Activated CD4-positive, alpha-beta T cell treated with anti-CD3 and anti-CD28 coated beads, Interleukin-2, amount 10 ng/mL, durations not matched to agents 7 days and 5 days (primary cell): ENCODE results near the gene PTPN18. TPM values are rescaled to one million over a fixed set of nuclear protein-coding genes. Genes with fewer than 3 reads are reported as not detected.

Experiments used
- CTCF ChIA-PET: fragments of 350-600 bp; sonication (Branson Sonifier 250); formaldehyde crosslinking; loops from one replicate; lab custom pipeline; 2021; ENCODE audit warnings: antibody characterized with exemption; lab: Charles Lee
- POLR2A ChIA-PET: fragments of 350-600 bp; sonication (Branson Sonifier 250); formaldehyde crosslinking; loops from one replicate; lab custom pipeline; 2021; ENCODE audit warnings: antibody characterized with exemption; lab: Charles Lee
- DNase-seq: peaks from one replicate; pipeline ENCODE4 v3.0.0-alpha.2; 2020
- H3K27ac Mint-ChIP-seq: one replicate; pipeline ENCODE4 v1.8.0; 2021; ENCODE audit warnings: mild to moderate bottlenecking, moderate library complexity, mixed read lengths
- H3K27me3 Mint-ChIP-seq: one replicate; pipeline ENCODE4 v1.8.0; 2021; ENCODE audit warnings: mixed read lengths
- H3K36me3 Mint-ChIP-seq: one replicate; pipeline ENCODE4 v1.8.0; 2021; ENCODE audit warnings: low read depth, mixed read lengths
- H3K4me1 Mint-ChIP-seq: one replicate; pipeline ENCODE4 v1.8.0; 2021; ENCODE audit warnings: mixed read lengths
- H3K4me3 Mint-ChIP-seq: one replicate; pipeline ENCODE4 v1.8.0; 2021; ENCODE audit warnings: mild to moderate bottlenecking, moderate library complexity, mixed read lengths
- H3K9me3 Mint-ChIP-seq: one replicate; pipeline ENCODE4 v1.8.0; 2021; ENCODE audit warnings: mixed read lengths
- total RNA-seq, 2 experiments: library from RNA; stranded (reverse); gene quantifications; one replicate each; pipeline ENCODE4 v1.2.3, GENCODE V29; 2021

The PTPN18 gene
- total RNA-seq, 2 experiments from 2014 or later, result 88.2 to 89.2 TPM

DNA sequence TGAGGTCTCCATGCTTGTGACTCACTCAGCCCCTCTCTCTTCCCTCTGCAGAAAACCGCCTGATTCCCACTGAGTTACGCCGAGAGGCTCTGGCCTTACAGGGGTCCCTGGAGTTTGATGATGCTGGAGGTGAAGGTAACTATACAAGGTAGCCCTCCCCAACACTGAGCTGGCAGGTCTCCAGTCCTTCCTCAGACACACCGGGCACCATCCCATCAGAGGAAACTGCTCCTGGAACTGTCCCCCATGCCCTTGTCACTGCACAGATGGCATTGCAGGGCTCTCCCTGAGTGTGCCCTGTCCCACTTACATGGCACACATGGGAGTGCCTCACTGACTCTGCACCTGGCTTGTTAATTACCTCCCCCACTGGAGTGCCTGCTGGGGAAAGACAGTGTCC lies 11.3 kb upstream of the PTPN18 start:
- no peak for DNase-seq
- Mint-ChIP-seq H3K9me3 (no peaks in the 10 kb centered on the region), H3K36me3 (peaks cover 53% of the 10 kb centered on the region), H3K27me3 (no peaks in the 10 kb centered on the region), H3K4me3 (peak overlapping the region; percentile 100), H3K27ac (no peak overlapping the region), H3K4me1 (peaks cover 38% of the 10 kb centered on the region)
- ChIA-PET POLR2A (no interaction called here), CTCF (interaction anchor here (1.0 to 4.5 kb wide), 2 partner anchors 8 to 163 kb away, joined by 3 to 32 read pairs; partner anchors contain the start of gene SMPD4)

DNA sequence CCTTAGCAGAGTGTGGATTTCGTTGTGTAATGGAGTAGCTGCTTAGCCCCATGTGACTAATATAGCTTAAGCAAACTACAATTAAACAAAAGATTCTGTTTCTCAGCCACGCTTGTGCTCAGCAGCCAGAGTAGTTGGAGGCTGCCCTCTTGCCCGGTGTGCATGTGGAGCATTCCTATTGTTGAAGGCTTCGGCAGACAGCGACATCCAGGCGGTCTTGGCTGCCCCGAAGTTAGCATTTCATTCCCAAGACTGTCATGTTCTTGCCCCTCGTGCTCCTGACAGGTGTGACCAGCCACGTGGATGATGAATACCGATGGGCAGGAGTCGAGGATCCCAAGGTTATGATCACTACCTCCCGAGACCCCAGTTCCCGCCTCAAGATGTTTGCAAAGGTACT lies 10.8 kb upstream of the PTPN18 start:
- H3K27me3 Mint-ChIP-seq, result no peaks in the 10 kb centered on the region

DNA sequence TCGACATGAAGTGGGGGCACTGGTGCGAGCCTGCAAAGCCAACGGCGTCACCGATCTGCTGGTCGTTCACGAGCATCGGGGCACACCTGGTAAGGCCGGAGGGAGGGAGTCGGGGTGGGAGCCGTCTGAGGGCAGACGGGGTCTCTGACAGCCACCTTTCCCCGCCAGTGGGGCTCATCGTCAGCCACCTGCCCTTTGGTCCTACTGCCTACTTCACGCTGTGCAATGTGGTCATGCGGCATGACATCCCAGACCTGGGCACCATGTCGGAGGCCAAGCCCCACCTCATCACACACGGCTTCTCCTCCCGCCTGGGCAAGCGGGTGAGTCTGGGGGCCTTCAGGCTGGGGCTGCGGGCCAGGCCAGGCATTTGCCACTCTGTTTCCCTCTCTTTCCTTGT lies 10.2 kb upstream of the PTPN18 start:
- Mint-ChIP-seq H3K27ac (no peak overlapping the region), H3K36me3 (peaks cover 43% of the 10 kb centered on the region), H3K9me3 (no peaks in the 10 kb centered on the region), H3K4me1 (peaks cover 29% of the 10 kb centered on the region), H3K27me3 (no peaks in the 10 kb centered on the region), H3K4me3 (no peak overlapping the region)
- ChIA-PET CTCF (no interaction called here), POLR2A (no interaction called here)
- no peak for DNase-seq

More for the DNA sequence above, 10.8 kb upstream of the PTPN18 start:
- Mint-ChIP-seq H3K36me3 (peaks cover 48% of the 10 kb centered on the region), H3K4me1 (peaks cover 34% of the 10 kb centered on the region), H3K4me3 (no peak overlapping the region), H3K27ac (no peak overlapping the region), H3K9me3 (no peaks in the 10 kb centered on the region)
- POLR2A ChIA-PET, result no interaction called here
- DNase-seq, result no peak
- CTCF ChIA-PET, result no interaction called here

GRCh38 chr2:130346041-130346740 lies 9.7 kb upstream of the PTPN18 start:
- Mint-ChIP-seq H3K4me3 (no peak overlapping the region), H3K9me3 (no peaks in the 10 kb centered on the region), H3K27me3 (no peaks in the 10 kb centered on the region), H3K36me3 (peaks cover 43% of the 10 kb centered on the region), H3K27ac (no peak overlapping the region), H3K4me1 (peaks cover 25% of the 10 kb centered on the region)
- POLR2A ChIA-PET, result no interaction called here
- DNase-seq, result no peak
- CTCF ChIA-PET, result interaction anchor here (2.1 kb wide), 1 partner anchor 23 kb away, joined by 4 read pairs; no protein-coding TSS in a partner anchor

DNA sequence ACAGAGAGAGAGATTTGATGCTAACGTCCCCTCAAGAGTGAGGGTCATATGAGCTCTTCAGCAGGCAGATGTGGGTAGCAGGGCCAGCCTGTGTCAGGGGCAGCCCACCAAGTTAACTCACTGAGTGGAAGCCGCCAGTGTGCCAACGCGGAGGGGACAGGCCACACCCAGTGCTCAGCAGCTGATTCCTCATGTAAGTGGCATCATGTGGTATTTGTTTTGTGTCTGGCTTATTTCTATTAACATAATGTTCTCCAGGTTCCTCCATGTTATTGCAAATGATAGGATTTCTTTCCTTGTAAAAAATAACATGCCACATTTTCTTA lies 9.2 kb upstream of the PTPN18 start:
- H3K27me3 Mint-ChIP-seq, result no peaks in the 10 kb centered on the region
- CTCF ChIA-PET, result interaction anchor here (2.1 kb wide), 1 partner anchor 22 kb away, joined by 4 read pairs; no protein-coding TSS in a partner anchor
- POLR2A ChIA-PET, result no interaction called here
- H3K4me1 Mint-ChIP-seq, result peaks cover 22% of the 10 kb centered on the region
- no peak overlapping the region for H3K27ac Mint-ChIP-seq
- no peaks in the 10 kb centered on the region for H3K9me3 Mint-ChIP-seq
- H3K4me3 Mint-ChIP-seq, result no peak overlapping the region
- no peak for DNase-seq
- peaks cover 41% of the 10 kb centered on the region for H3K36me3 Mint-ChIP-seq

DNA sequence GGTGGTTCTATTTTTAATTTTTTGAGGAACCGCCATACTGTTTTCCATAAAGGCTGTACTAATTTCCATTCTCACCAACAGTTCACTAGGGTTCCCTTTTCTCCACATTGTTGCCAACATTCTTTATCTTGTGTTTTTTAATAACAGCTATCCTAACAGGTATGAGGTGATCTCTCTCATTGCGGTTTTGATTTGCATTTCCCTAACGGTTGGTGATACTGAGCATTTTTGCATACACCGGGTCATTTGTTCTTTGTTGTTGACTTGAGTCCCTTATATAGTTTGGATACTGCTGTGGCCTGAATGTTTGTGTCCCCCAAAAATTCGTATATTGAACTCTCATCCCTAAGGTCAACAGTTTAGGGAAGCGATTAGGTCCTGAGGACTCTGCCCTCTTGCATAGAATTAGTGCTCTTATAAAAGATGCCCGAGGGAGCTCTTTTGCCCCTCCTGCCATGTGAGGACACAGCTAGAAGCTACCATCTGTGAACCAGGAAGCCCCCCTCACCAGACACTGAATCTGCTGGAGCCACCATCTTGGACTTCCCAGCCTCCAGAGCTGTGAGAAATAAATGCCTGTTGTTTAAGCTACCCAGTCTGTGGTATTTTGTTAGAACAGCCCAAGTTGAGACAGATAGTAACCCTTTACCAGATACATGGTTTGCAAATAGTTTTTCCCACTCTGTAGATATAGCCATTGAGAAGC lies 8.5 kb upstream of the PTPN18 start:
- ChIA-PET POLR2A (no interaction called here), CTCF (interaction anchor here (2.1 kb wide), 1 partner anchor 22 kb away, joined by 4 read pairs; no protein-coding TSS in a partner anchor)
- H3K4me1 Mint-ChIP-seq, result peaks cover 24% of the 10 kb centered on the region
- no peak overlapping the region for H3K4me3 Mint-ChIP-seq
- no peak overlapping the region for H3K27ac Mint-ChIP-seq
- H3K27me3 Mint-ChIP-seq, result no peaks in the 10 kb centered on the region
- H3K9me3 Mint-ChIP-seq, result no peaks in the 10 kb centered on the region
- peaks cover 41% of the 10 kb centered on the region for H3K36me3 Mint-ChIP-seq
- DNase-seq, result no peak

DNA sequence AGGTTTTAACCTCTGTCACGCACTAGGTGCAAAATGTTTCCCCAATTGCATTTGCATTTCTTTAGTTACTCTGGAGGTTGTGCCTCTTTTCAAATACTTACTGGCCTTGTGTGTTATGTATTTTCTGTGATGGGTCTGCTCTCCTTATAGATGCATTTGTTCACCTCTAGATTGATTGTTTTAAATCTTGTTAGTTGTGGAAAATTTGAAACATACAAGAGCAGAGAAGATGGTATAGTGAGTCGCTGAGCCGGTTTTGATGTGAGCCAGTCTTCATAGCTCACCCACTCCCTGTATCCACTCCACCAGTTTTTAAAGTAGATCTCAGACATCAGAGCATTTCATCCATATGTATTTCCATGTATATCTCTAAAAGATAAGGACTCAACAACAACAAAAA lies 6.7 kb upstream of the PTPN18 start:
- POLR2A ChIA-PET, result no interaction called here
- H3K27ac Mint-ChIP-seq, result no peak overlapping the region

GRCh38 chr2:130351711-130352110 lies 4.1 kb upstream of the PTPN18 start:
- H3K4me1 Mint-ChIP-seq, result peaks cover 18% of the 10 kb centered on the region
- H3K27me3 Mint-ChIP-seq, result peaks cover 2% of the 10 kb centered on the region
- no peak for DNase-seq
- ChIA-PET POLR2A (no interaction called here), CTCF (interaction anchor here (0.9 to 4.6 kb wide), 2 partner anchors 9 to 21 kb away, joined by 3 to 32 read pairs; partner anchors contain the start of gene IMP4)
- H3K27ac Mint-ChIP-seq, result no peak overlapping the region
- H3K9me3 Mint-ChIP-seq, result no peaks in the 10 kb centered on the region
- peaks cover 18% of the 10 kb centered on the region for H3K36me3 Mint-ChIP-seq
- H3K4me3 Mint-ChIP-seq, result no peak overlapping the region

More for the DNA sequence above, 6.7 kb upstream of the PTPN18 start:
- H3K4me3 Mint-ChIP-seq, result no peak overlapping the region
- H3K4me1 Mint-ChIP-seq, result peaks cover 18% of the 10 kb centered on the region
- H3K9me3 Mint-ChIP-seq, result no peaks in the 10 kb centered on the region
- H3K36me3 Mint-ChIP-seq, result peaks cover 41% of the 10 kb centered on the region
- no peaks in the 10 kb centered on the region for H3K27me3 Mint-ChIP-seq
- no peak for DNase-seq
- CTCF ChIA-PET, result no interaction called here

DNA sequence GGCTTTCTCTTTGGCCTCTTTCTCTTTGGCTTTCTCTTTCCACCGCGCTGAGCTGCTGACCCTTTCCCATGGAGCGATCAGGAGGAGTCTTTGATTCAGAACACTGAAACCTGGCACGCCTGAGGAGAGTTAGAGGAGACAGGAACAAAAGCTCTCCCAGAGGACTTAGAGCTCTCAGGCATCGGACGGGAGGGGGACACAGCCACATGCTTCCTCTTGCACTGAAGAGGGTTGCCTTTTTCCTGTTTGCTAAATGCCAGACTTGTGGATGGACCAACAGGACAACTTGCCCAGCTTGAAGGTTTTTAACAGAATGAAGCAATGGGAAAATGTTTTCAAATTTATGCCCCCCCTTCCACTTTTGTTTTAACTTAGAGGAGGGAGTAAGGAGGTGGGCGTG lies 3.6 kb upstream of the PTPN18 start:
- Mint-ChIP-seq H3K9me3 (no peaks in the 10 kb centered on the region), H3K27me3 (peaks cover 3% of the 10 kb centered on the region), H3K4me3 (no peak overlapping the region), H3K36me3 (peaks cover 13% of the 10 kb centered on the region), H3K4me1 (peaks cover 19% of the 10 kb centered on the region), H3K27ac (no peak overlapping the region)
- POLR2A ChIA-PET, result interaction anchor here (1.1 kb wide), 1 partner anchor 9 kb away, joined by 5 read pairs; the partner anchor contains the start of gene IMP4
- CTCF ChIA-PET, result interaction anchor here (4.6 kb wide), 1 partner anchor 10 kb away, joined by 32 read pairs; the partner anchor contains the start of gene IMP4
- no peak for DNase-seq

DNA sequence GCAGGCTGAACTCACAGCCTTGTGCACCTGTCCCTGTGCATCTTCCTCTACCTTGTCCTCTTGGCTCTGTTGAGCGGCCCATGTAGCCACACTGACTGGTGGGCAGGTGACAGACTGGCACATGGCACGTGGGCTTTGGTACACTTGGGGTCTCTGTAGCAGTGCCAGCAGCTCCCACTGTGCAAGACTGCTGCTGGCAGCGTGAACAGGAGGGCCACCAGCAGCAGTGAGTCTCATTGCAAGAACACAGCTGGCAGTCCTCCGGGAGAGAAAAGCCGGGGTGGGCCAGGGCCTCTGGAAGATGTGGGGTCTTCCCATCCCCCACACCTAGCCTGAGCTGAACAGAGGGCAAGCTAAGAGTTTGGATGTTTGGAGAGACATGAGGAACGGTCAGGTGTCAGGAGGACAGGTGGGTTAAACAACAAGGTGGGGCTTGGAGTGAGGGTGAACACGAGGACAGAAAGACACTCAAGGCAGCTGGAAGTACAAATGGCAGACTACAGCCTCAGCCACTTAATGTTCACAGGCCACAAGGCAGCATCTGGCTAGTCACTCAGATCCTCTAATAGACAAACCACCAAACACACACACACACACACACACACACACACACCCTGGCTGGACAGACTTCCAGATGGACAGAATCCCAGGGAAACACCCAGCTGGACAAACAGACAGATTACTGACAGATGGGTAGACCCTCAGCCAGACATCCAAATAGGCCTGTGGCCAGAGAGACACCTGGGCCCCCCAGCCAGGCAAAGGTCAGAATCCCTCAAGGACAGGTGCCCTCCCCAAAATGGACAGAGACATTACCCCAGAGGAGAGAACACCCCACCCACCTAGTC lies 2.3 kb upstream of the PTPN18 start:
- Mint-ChIP-seq H3K4me1 (peaks cover 19% of the 10 kb centered on the region), H3K27me3 (peaks cover 3% of the 10 kb centered on the region), H3K9me3 (no peaks in the 10 kb centered on the region), H3K27ac (no peak overlapping the region), H3K4me3 (no peak overlapping the region), H3K36me3 (peaks cover 1% of the 10 kb centered on the region)
- ChIA-PET POLR2A (interaction anchor here (1.1 kb wide), 1 partner anchor 10 kb away, joined by 5 read pairs; the partner anchor contains the start of gene IMP4), CTCF (interaction anchor here (1.1 to 4.6 kb wide), 4 partner anchors 9 to 20 kb away, joined by 3 to 32 read pairs (median 4); partner anchors contain the start of gene IMP4)
- no peak for DNase-seq

DNA sequence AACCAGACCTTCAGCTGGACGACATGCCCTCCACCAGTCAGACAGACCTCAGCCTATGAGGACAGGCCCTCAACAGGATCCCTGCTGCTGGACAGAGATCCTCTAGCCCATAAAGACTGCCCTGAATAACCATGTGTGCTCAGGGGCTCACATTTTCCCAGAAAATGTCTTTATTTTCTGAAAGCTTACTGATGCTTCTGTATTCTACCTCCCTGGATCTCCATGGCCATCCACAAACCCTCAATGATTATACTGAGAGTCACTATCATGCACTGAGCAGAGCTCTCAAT lies 1.8 kb upstream of the PTPN18 start:
- peak overlapping the region; percentile 73 for H3K4me3 Mint-ChIP-seq
- peaks cover 3% of the 10 kb centered on the region for H3K27me3 Mint-ChIP-seq
- DNase-seq, result no peak
- ChIA-PET POLR2A (no interaction called here), CTCF (interaction anchor here (1.1 to 4.6 kb wide), 3 partner anchors 11 to 20 kb away, joined by 3 to 32 read pairs (median 4); partner anchors contain the start of gene IMP4)
- H3K27ac Mint-ChIP-seq, result no peak overlapping the region
- H3K36me3 Mint-ChIP-seq, result no peaks in the 10 kb centered on the region
- H3K4me1 Mint-ChIP-seq, result peaks cover 19% of the 10 kb centered on the region
- no peaks in the 10 kb centered on the region for H3K9me3 Mint-ChIP-seq

- no peaks in the 10 kb centered on the region for H3K9me3 Mint-ChIP-seq
- ChIA-PET POLR2A (no interaction called here), CTCF (interaction anchor here (2.1 to 4.6 kb wide), 2 partner anchors 13 to 18 kb away, joined by 7 to 32 read pairs; partner anchors contain the start of gene IMP4)
- H3K4me3 Mint-ChIP-seq, result peak overlapping the region; percentile 73
- peaks cover 19% of the 10 kb centered on the region for H3K4me1 Mint-ChIP-seq
- H3K36me3 Mint-ChIP-seq, result no peaks in the 10 kb centered on the region
- peaks cover 8% of the 10 kb centered on the region for H3K27me3 Mint-ChIP-seq
- no peak for DNase-seq
- H3K27ac Mint-ChIP-seq, result peak overlapping the region; percentile 72
These were observed 681 bp upstream of the PTPN18 start for GRCh38 chr2:130355172-130355577.
